Stimulated activated CD8-positive, alpha-beta memory T cell treated with anti-CD3 and anti-CD28 coated beads, Interleukin-12 subunit alpha, Interleukin-12 subunit beta, amount 100 ng/mL, for 24 hours (primary cell): ENCODE results near the gene ISOC1.

ENCODE experiments used
- DNase-seq: peaks from one replicate; pipeline ENCODE4 v3.0.0-alpha.2; 2020; ENCODE audit errors: extremely low read depth

ISOC1 gene

DNA sequence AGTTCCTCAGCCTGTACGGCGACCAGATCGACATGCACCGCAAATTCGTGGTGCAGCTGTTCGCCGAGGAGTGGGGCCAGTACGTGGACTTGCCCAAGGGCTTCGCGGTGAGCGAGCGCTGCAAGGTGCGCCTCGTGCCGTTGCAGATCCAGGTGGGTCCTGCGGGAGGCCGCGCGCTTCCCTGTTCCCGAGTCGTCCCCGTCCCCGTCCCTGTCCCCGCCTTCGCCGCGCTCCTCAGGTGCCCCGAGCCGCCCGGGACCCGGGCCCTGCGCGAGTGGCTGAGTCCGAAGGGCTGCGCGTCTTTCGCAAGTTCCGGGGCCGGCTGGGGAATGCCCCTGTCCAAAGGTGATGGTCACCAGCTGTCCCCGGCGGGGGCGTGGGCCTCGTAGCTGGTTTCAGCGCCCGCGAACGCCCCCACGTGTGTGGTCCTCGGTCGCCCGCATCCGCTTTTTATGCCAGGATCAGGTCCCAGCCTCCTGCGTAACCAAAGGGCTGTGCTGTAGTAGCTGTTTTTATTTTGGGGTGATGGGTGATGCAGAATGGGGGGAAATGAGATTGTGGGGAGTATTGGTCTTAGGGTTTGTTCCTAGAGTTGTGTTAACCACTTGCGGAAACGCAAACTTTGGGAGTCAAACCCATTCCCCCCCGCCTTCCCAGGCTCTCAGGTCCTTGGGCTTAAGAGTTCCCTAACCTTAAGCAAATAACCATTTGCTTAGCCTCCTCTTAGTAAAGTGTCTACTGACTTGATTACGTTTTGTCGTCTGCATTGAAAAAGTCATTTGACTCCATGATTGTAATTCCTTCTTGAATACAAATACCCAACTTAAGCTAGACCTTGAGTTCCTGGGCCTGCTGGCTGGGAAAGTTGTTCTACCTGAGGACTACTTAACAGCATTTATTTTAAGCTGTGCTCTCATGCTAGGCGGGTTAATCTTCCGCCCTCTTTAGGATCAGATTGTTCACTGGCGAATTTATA lies 663 bp downstream of the ISOC1 start:
- peak; percentile 14 for DNase-seq

- no peak for DNase-seq
Observed at GRCh38 chr5:129096382-129096991, 1.9 kb downstream of the ISOC1 start.

DNA sequence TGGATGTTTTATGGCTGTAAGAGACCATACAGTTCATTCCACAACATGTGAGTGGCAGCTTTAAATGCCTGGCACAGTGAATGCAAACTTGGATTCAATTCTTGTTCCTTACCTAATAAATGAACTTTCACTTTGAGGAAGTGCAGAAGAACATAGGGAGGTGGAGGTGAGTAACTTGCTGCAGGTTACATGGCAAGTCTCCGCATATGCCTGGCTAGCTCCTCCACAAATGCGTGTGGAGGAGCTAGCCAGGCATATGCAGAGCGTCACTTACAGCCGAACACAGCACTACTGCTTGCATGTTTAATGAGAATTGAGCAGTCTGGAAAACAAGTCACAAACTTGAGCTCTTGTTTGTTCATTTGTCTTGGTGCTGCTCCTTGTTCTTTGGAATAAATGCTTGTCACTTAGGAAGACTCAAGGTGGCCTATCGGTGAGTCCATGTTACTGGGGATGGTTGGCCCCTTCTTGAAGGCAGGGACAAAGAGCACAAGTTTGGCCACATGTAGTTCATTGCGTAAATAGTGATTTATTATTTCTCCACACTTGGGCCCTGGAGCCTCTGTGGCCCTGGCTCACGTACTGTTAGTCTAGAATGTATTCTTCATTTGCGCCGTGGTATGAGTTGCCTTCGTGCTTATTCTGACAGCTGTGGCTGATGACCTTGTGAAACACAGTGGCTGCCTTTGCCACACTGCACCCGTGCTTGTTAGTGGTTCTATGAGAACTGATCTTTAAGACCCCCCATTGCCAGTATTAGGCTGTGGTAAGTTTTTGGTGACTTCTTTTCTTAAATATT lies 3.1 kb downstream of the ISOC1 start:
- DNase-seq = no peak

GRCh38 chr5:129098488-129099183 lies 4.1 kb downstream of the ISOC1 start:
- no peak for DNase-seq

DNA sequence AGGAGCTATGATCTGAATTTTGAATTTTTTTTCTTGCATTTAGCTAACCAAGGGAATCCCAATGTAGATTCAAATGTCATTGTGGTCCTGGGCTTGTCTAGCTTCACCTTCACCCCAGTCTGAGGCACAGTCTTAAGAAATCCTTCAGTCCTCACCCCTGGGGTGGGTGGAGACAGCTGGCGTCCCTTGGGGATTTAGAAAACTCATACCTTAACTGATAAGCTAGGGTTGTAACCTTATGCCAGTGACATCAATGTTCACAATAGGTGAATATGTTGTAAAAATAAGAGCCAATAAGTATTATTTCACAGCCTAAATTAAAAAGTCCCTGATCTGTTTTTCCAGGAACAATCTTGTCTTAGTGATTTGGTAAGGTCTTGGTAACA lies 4.6 kb downstream of the ISOC1 start:
- DNase-seq = no peak

- DNase-seq = no peak
Observed at GRCh38 chr5:129101794-129102193, 7.2 kb downstream of the ISOC1 start.

GRCh38 chr5:129103397-129103796 lies 8.8 kb downstream of the ISOC1 start:
- no peak for DNase-seq

DNA sequence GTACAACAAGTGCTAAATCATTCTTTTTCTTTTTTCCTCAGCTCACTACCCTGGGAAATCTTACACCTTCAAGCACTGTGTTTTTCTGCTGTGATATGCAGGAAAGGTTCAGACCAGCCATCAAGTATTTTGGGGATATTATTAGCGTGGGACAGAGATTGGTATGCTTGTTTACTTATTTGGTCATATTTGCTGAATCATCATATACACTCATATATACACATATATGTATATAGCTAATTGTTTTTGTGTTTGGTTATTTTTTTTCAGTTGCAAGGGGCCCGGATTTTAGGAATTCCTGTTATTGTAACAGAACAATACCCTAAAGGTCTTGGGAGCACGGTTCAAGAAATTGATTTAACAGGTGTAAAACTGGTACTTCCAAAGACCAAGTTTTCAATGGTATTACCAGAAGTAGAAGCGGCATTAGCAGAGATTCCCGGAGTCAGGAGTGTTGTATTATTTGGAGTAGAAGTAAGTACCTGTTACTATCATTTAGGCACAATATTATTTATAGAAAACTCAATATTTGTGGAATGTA lies 10.4 kb downstream of the ISOC1 start:
- no peak for DNase-seq

GRCh38 chr5:129107637-129108036 lies 13.1 kb downstream of the ISOC1 start:
- no peak for DNase-seq

DNA sequence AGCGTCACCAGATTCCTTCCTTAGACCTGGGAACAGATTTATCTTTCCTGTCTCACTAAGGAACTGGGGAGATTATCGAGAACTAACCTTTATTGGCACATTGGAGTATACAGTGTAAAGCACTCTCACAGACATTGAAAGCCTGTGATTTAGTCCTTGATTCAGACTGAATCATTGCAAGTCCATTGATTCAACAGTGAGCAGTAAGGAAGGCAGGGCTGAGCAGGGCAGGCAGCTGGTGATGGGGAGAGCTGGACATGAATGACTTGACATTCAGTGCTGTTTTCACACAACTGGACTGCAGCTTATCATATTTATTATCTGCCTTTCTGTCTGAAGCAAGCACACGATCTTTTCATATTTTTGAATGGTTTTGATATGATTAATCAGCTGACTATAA lies 16.2 kb downstream of the ISOC1 start:
- DNase-seq = no peak

GRCh38 chr5:129111351-129111750 lies 16.8 kb downstream of the ISOC1 start:
- no peak for DNase-seq

DNA sequence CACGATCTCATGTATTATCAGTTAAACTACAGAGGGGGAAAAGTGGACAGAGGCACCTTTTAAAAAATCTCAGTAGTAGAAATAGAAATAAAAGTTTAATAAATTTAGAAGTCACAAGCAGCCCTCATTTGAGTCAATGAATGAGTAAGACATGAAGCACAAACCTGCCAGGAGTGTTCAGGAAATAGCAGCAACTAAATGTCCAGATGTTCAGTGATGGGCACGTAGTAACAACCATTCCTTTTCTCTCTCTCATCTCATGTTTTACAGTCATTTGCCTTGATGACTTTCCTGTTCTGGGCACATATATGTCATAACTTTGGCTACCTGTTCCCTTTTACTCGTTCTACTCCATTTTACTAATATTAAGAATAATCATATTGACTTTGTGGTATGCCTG lies 17.7 kb downstream of the ISOC1 start:
- no peak for DNase-seq

DNA sequence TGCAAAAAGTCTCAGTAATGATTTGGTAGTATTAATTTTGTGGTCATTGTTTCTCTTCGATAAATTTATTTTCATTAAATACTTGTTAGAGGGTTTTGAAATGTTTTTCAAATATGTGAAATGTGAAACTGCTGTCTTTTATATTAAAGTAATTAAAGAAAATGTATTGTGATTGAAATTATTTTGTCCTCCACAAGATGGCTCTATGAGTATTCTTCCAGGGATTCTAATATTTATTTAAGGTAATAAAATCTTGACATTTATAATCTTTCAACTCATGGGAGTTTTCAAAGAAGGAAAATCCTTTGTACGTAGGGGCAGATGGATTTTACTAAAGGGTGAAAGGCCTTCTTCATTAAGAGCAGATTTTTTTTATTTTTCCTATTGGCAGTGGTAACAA lies 19.3 kb downstream of the ISOC1 start:
- no peak for DNase-seq

DNA sequence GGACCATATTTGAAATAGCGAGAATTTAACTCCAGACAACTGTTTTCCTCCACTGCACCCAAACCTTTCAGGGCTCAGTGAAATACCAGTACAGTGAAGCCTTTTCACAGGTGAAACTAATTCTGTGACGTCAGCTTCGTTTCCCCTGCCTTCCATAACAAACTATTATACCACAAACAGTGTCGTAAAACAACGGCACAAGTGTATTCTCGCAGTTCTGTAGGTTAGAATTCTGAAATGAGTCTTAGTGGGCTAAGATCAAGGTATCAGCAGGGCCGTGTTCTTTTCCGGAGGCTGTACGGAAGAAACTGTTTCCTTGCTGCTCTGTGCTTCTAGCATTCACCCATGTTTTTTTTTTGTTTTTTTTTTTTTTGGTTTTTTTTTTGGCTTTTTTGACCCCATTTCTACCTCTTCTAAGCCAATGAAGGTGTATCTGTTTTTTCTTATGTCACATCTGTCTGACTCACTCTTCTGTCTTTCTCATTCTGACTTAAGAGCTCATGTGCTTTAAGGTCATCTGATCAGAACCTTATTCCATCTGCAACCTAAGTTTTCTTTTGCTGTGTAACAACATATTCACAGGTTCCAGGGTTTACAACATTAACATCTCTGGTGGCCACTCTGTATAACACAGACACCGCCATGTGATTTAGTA lies 20.1 kb downstream of the ISOC1 start:
- no peak for DNase-seq

DNA sequence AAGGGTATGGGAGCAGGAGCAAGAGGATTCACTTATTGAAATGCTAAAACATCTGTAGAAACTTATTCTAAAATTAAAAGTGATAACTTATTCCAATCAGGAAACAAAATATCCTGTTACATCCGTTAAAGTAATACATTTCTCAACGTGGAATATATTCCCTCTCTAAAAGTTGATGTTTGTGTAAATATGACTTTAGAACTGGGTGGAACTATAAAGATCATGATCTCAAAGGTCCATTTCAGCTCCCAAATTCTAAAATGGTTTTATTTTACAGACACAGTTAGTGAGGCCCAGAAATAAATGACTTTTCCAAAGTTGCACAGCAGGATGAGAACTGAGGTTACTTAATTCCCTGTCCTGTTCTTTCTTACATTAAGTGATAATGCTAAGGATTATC lies 21.1 kb downstream of the ISOC1 start:
- no peak for DNase-seq

- DNase-seq = no peak
Observed at GRCh38 chr5:129116797-129117196, 22.2 kb downstream of the ISOC1 start.

- no peak for DNase-seq
Observed at GRCh38 chr5:129118405-129118804, 23.9 kb downstream of the ISOC1 start.

GRCh38 chr5:129118826-129119225 lies 24.3 kb downstream of the ISOC1 start:
- no peak for DNase-seq

GRCh38 chr5:129120158-129120581 lies 25.6 kb downstream of the ISOC1 start:
- DNase-seq = no peak

DNA sequence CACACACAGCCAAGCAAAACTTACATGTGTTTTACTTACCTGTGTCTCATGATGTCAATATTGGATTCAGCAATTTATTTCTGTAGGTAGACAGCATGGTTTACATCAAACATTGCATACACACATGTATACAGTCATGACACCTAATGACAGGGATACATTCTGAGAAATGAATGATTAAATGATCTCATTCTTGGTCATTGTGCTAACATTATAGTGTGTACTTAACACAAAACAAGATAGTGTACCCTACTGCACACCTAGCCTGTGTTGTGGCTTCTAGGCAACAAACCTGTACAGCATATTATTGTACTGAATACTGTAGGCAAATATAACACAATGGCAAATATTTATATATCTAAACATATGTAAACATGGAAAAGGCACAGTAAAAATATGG lies 28.0 kb downstream of the ISOC1 start:
- DNase-seq = no peak

GRCh38 chr5:129124608-129125007 lies 30.1 kb downstream of the ISOC1 start:
- no peak for DNase-seq
